ENCODE measurements around the gene SLC6A12. TPM values are rescaled to one million over a fixed set of nuclear protein-coding genes. Genes with fewer than 3 reads are reported as not detected.

The SLC6A12 gene
- total RNA-seq, 1 experiment from 2014 or later: 0.17 TPM

DNA sequence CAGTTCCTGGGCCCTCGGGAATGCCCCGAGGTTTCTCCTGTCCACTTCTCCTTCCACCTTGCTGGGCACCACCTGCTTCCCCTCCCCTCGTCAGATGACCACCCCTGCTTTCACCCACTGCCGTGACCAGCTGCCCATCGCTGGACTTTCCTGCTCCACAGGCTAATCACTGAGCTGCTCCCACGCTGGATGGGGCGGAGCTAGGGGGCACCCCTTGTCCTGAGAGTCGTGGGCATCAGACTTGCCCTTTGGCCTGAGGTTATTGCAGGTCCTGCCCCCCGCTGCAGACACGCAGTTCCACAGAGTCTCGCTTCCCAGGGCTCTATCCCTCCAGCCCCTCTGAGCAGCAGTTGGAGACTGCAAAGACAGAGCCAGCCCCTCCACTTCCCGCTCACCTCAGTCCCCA is 427 bp downstream of the SLC6A12 start:
- no peak for DNase-seq
- no peak overlapping the region for H2BK20ac ChIP-seq (ENCODE audit: low read depth, low read length, poor library complexity, severe bottlenecking)
- no peak overlapping the region; a peak in 1 of 5 replicates for H3K4me3 Mint-ChIP-seq
- no peaks in the 10 kb centered on the region for H3K79me2 ChIP-seq (ENCODE audit: insufficient read depth, low read length)
- no peaks in the 10 kb centered on the region for H3K36me3 Mint-ChIP-seq (ENCODE audit: insufficient read depth in 1 of 3, low read depth in 3 of 3)
- H2AFZ ChIP-seq (ENCODE audit: low read length): no peak overlapping the region
- H3K79me1 ChIP-seq (ENCODE audit: insufficient read depth, low read depth, low read length, poor library complexity, severe bottlenecking): no peaks in the 10 kb centered on the region
- no peak overlapping the region; a peak in 1 of 7 replicates for H3K27ac Mint-ChIP-seq
- H3K4me2 ChIP-seq (ENCODE audit: insufficient read depth, insufficient read length, low read length): no peak overlapping the region
- H3K18ac ChIP-seq (ENCODE audit: insufficient read length, low read depth, low read length): no peak overlapping the region
- H3K14ac ChIP-seq (ENCODE audit: insufficient read depth, low read length): no peak overlapping the region; the same call in 1 of the 2 replicates
- H3K9me3 Mint-ChIP-seq: no peaks in the 10 kb centered on the region; a peak in 2 of 5 replicates
- H3K23ac ChIP-seq (ENCODE audit: insufficient read length, low read depth, low read length): no peak overlapping the region
- peaks cover 29 to 36% of the 10 kb centered on the region in 2 experiments for H3K4me1 Mint-ChIP-seq
- H3K27ac ChIP-seq (ENCODE audit: insufficient read length, low read depth, low read length): no peak overlapping the region
- H3K23me2 ChIP-seq (ENCODE audit: insufficient read length, low read depth, low read length, poor library complexity, severe bottlenecking): no peaks in the 10 kb centered on the region
- H4K20me1 ChIP-seq (ENCODE audit: control insufficient read depth, insufficient read depth, insufficient read length): no peaks in the 10 kb centered on the region
- no peak overlapping the region for H4K8ac ChIP-seq (replicated peaks; ENCODE audit: insufficient read length, low read depth, low read length)
- WGBS (ENCODE audit: extremely low coverage, insufficient read length, low lambda C conversion rate): no CpG with 5 or more reads among the region's 12 CpGs
- TF ChIP-seq, protein P1, sequence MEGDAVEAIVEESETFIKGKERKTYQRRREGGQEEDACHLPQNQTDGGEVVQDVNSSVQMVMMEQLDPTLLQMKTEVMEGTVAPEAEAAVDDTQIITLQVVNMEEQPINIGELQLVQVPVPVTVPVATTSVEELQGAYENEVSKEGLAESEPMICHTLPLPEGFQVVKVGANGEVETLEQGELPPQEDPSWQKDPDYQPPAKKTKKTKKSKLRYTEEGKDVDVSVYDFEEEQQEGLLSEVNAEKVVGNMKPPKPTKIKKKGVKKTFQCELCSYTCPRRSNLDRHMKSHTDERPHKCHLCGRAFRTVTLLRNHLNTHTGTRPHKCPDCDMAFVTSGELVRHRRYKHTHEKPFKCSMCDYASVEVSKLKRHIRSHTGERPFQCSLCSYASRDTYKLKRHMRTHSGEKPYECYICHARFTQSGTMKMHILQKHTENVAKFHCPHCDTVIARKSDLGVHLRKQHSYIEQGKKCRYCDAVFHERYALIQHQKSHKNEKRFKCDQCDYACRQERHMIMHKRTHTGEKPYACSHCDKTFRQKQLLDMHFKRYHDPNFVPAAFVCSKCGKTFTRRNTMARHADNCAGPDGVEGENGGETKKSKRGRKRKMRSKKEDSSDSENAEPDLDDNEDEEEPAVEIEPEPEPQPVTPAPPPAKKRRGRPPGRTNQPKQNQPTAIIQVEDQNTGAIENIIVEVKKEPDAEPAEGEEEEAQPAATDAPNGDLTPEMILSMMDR (conservative IDR thresholded peaks at IDR 0.05): no peak
- H2BK12ac ChIP-seq (ENCODE audit: insufficient read length, low read depth, low read length): no peak overlapping the region
- no peak overlapping the region for H3K9ac ChIP-seq (ENCODE audit: extremely low read depth, insufficient read length, low read length)
- H4K91ac ChIP-seq (ENCODE audit: insufficient read length, low read depth, low read length): no peak overlapping the region
- H2BK120ac ChIP-seq (ENCODE audit: low read depth, low read length, poor library complexity, severe bottlenecking): no peak overlapping the region
- peaks cover 4% of the 10 kb centered on the region; the same call in 1 of the 2 replicates for H3K27me3 ChIP-seq (ENCODE audit: insufficient read depth, low read length)
- no peak overlapping the region for H3K4ac ChIP-seq (ENCODE audit: low read depth, low read length)
- H3T11ph ChIP-seq (ENCODE audit: low read length): no peak overlapping the region
- H2BK5ac ChIP-seq (ENCODE audit: insufficient read length, low read length): no peak overlapping the region
- H3K9me3 ChIP-seq (ENCODE audit: control insufficient read depth, low read depth, low read length): no peaks in the 10 kb centered on the region
- no peak overlapping the region for H2BK15ac ChIP-seq (ENCODE audit: low read depth, low read length)
- H3K56ac ChIP-seq (ENCODE audit: insufficient read length, low read depth, low read length): no peak overlapping the region
- H4K5ac ChIP-seq (ENCODE audit: insufficient read length, low read depth, low read length): no peak overlapping the region
- 0 out of 2 replicates have a peak, but pooled peaks cover 4% of the 10 kb centered on the region for H3K4me1 ChIP-seq (ENCODE audit: insufficient read depth, low read length)
- H2AK5ac ChIP-seq (ENCODE audit: insufficient read length, low read length): no peak overlapping the region
- peaks cover 90% of the 10 kb centered on the region for H3K27me3 Mint-ChIP-seq (ENCODE audit: low read depth)
